ENCODE results near the gene IL7R. TPM values are rescaled to one million over a fixed set of nuclear protein-coding genes. Genes with fewer than 3 reads are reported as not detected.

The IL7R gene
- total and polyA plus RNA-seq, 2 of the 13 experiments (the other 11 are each of a cell fraction or from before 2014, with no cell fraction given) = not detected

DNA sequence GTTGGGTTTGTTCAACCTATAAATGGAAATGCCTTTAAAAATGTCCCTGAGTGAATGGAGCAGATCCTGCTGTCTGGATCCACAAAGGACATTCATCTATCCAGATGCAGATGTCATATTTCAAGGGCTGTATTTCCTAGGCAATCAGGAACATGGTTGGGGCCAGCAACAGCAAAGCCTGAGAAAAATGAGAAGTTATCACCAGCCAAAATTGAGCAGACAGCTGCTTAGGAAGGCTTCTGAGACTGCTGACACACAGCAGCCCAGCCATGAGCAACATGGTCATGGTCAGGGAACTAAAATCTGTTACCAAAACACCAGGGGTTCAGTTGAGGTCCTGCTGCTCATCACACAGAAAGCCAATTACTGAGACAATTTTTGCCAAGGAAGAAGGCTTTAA lies 9.2 kb upstream of the IL7R start:
- ATAC-seq (no peak), FAIRE-seq (no peak)
- in situ Hi-C loops (cut with HindIII; ENCODE audit: extremely low pct_ligation_motif_present, low pct_unique_long_range_greater_than_20kb) = no loop called here

DNA sequence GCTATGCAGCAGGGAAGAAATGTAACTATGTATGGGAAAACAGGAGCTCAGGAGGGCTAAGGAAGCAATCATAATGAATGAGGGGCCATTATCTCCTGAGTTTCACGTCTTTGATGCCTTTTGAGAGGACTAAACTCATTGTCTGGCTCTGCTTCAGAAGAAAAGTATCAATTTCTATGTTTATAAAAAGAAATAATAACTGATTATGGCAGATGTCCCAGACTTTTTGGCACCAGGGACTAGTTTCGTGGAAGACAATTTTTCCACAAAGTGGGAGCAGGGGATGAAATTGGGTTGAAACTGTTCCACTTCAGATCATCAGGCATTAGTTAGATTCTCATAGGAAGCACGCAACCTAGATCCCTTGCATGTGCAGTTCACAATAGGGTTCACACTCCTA lies 8.7 kb upstream of the IL7R start:
- ChIA-PET POLR2A (no interaction called here), CTCF (ENCODE audit: low intra/inter-chr PET ratio, low total read pairs) (no interaction called here)
- H2AFZ ChIP-seq (ENCODE audit: low read length) = no peak overlapping the region
- intact Hi-C loops (cut with micrococcal nuclease; ENCODE audit: unreplicated experiment) = no loop called here
- H3K9ac ChIP-seq (ENCODE audit: insufficient read depth, low read depth, low read length) = no peak overlapping the region
- H3K4me3 ChIP-seq (replicated peaks in 1 of 3; ENCODE audit: insufficient read depth in 1 of 3, low read depth in 2 of 3, low read length in 3 of 3) = no peak overlapping the region
- no peak for ATAC-seq
- H3K79me2 ChIP-seq (ENCODE audit: insufficient read depth, low read length) = no peaks in the 10 kb centered on the region
- no peak overlapping the region for H3K4me2 ChIP-seq (ENCODE audit: low read depth, low read length)
- BruUV-seq (replicated peaks) = no TSS peak
- H3K27me3 ChIP-seq (ENCODE audit: control insufficient read depth in 1 of 2, insufficient read depth in 2 of 2, low read length in 2 of 2) = no peaks in the 10 kb centered on the region
- WGBS (ENCODE audit: low lambda C conversion rate) = 0% methylated on average over 3 of the region's 3 CpGs
- no peak for FAIRE-seq
- no peak for DNase-seq (ENCODE audit: low spot score)
- no peaks in the 10 kb centered on the region for H3K36me3 ChIP-seq (replicated peaks in 1 of 2; ENCODE audit: control insufficient read depth in 1 of 2, insufficient read depth in 2 of 2, low read length in 2 of 2)
- H3K9me3 ChIP-seq (ENCODE audit: low read length) = peaks cover 40% of the 10 kb centered on the region
- H4K20me1 ChIP-seq (ENCODE audit: insufficient read depth, low read length) = no peaks in the 10 kb centered on the region
- no peak overlapping the region for H3K27ac ChIP-seq (ENCODE audit: extremely low read length, insufficient read depth, low read length)
- in situ Hi-C loops (cut with HindIII; ENCODE audit: extremely low pct_ligation_motif_present, low pct_unique_long_range_greater_than_20kb) = no loop called here
- H3K4me1 ChIP-seq (ENCODE audit: insufficient read depth, low read length) = no peaks in the 10 kb centered on the region
- TF ChIP-seq, protein P1, sequence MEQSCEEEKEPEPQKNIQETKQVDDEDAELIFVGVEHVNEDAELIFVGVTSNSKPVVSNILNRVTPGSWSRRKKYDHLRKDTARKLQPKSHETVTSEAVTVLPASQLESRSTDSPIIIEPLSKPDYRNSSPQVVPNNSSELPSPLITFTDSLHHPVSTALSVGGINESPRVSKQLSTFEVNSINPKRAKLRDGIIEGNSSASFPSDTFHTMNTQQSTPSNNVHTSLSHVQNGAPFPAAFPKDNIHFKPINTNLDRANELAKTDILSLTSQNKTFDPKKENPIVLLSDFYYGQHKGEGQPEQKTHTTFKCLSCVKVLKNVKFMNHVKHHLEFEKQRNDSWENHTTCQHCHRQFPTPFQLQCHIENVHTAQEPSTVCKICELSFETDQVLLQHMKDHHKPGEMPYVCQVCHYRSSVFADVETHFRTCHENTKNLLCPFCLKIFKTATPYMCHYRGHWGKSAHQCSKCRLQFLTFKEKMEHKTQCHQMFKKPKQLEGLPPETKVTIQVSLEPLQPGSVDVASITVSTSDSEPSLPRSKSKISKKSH (CRISPR knock-in tag; IDR thresholded peaks at IDR 0.05; ENCODE audit: borderline replicate concordance) = no peak
- TF ChIP-seq PREB (CRISPR knock-in tag; IDR thresholded peaks at IDR 0.05) (no peak), PPARG (CRISPR knock-in tag; conservative IDR thresholded peaks at IDR 0.05) (no peak), SIN3A (IDR thresholded peaks at IDR 0.05; ENCODE audit: borderline replicate concordance, low read depth, low read length) (no peak), HIVEP1 (CRISPR knock-in tag; IDR thresholded peaks at IDR 0.05) (no peak), ATAD3A (CRISPR knock-in tag; IDR thresholded peaks at IDR 0.05) (no peak), NCOR1 (IDR thresholded peaks at IDR 0.05; ENCODE audit: borderline replicate concordance, low read length) (no peak), PTBP1 (IDR thresholded peaks at IDR 0.05; ENCODE audit: low read depth, low read length, poor library complexity, severe bottlenecking) (no peak), ZNF460 (CRISPR knock-in tag; IDR thresholded peaks at IDR 0.05; ENCODE audit: borderline replicate concordance) (no peak), ZFP36 (IDR thresholded peaks at IDR 0.05; ENCODE audit: borderline replicate concordance, low read depth, low read length, partially characterized antibody) (no peak), PHF5A (CRISPR knock-in tag; IDR thresholded peaks at IDR 0.05; ENCODE audit: low read depth, unreplicated experiment) (no peak), ZNF235 (CRISPR knock-in tag; IDR thresholded peaks at IDR 0.05; ENCODE audit: borderline replicate concordance) (no peak), FIP1L1 (IDR thresholded peaks at IDR 0.05; ENCODE audit: borderline replicate concordance, insufficient read depth, low read depth, low read length) (no peak), ZNF749 (CRISPR knock-in tag; IDR thresholded peaks at IDR 0.05; ENCODE audit: borderline replicate concordance) (no peak), EZH2 (conservative IDR thresholded peaks at IDR 0.05; ENCODE audit: low read depth, low read length) (no peak), TBX2 (CRISPR knock-in tag; IDR thresholded peaks at IDR 0.05; ENCODE audit: borderline replicate concordance) (no peak)
- TF ChIP-seq, protein P2, sequence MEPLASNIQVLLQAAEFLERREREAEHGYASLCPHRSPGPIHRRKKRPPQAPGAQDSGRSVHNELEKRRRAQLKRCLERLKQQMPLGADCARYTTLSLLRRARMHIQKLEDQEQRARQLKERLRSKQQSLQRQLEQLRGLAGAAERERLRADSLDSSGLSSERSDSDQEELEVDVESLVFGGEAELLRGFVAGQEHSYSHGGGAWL (CRISPR knock-in tag; IDR thresholded peaks at IDR 0.05) = no peak

More for the DNA sequence above, 9.2 kb upstream of the IL7R start:
- Histone ChIP-seq H3K4me2 (ENCODE audit: low read depth, low read length) (no peak overlapping the region), H3K4me3 (replicated peaks in 1 of 3; ENCODE audit: insufficient read depth in 1 of 3, low read depth in 2 of 3, low read length in 3 of 3) (no peak overlapping the region), H3K9me3 (ENCODE audit: low read length) (peaks cover 40% of the 10 kb centered on the region), H3K9ac (ENCODE audit: insufficient read depth, low read depth, low read length) (no peak overlapping the region), H3K79me2 (ENCODE audit: insufficient read depth, low read length) (no peaks in the 10 kb centered on the region), H4K20me1 (ENCODE audit: insufficient read depth, low read length) (no peaks in the 10 kb centered on the region), H3K27me3 (ENCODE audit: control insufficient read depth in 1 of 2, insufficient read depth in 2 of 2, low read length in 2 of 2) (no peaks in the 10 kb centered on the region), H3K4me1 (ENCODE audit: insufficient read depth, low read length) (no peaks in the 10 kb centered on the region), H2AFZ (ENCODE audit: low read length) (no peak overlapping the region), H3K36me3 (replicated peaks in 1 of 2; ENCODE audit: control insufficient read depth in 1 of 2, insufficient read depth in 2 of 2, low read length in 2 of 2) (no peaks in the 10 kb centered on the region), H3K27ac (ENCODE audit: extremely low read length, insufficient read depth, low read length) (no peak overlapping the region)
- BruUV-seq (replicated peaks) = no TSS peak
- DNase-seq (ENCODE audit: low spot score) = no peak
- TF ChIP-seq SMARCC2 (IDR thresholded peaks at IDR 0.05) = no peak
- no peak for TF ChIP-seq ZNF557 (CRISPR knock-in tag; IDR thresholded peaks at IDR 0.05)
- intact Hi-C loops (cut with micrococcal nuclease; ENCODE audit: unreplicated experiment) = no loop called here
- POLR2A ChIA-PET = no interaction called here
- CTCF ChIA-PET (ENCODE audit: low intra/inter-chr PET ratio, low total read pairs) = no interaction called here

Data from HepG2 (cell line).